ENCODE results near the gene RFC4.
"Not testable (repeated sequence)": the region's sequence is repeated elsewhere in the genome, so short reads cannot be mapped to it uniquely, and the experiment has no call there.

The RFC4 gene

GRCh38 chr3:186824430-186825139 lies 18.3 kb upstream of the RFC4 start:
- no peak for DNase-seq (ENCODE audit: low read depth in 2 of 2)

- no peak for DNase-seq (ENCODE audit: low read depth in 2 of 2)
Observed at GRCh38 chr3:186823386-186823785, 17.1 kb upstream of the RFC4 start.

GRCh38 chr3:186822388-186822759 lies 16.1 kb upstream of the RFC4 start:
- DNase-seq (ENCODE audit: low read depth in 2 of 2): not testable (repeated sequence)

- no peak for DNase-seq (ENCODE audit: low read depth in 2 of 2)
Observed at GRCh38 chr3:186821429-186822387, 15.4 kb upstream of the RFC4 start.

- no peak for DNase-seq (ENCODE audit: low read depth in 2 of 2)
Observed at GRCh38 chr3:186818956-186819355, 12.7 kb upstream of the RFC4 start.

- no peak for DNase-seq (ENCODE audit: low read depth in 2 of 2)
Observed at GRCh38 chr3:186818516-186818915, 12.2 kb upstream of the RFC4 start.

- no peak for DNase-seq (ENCODE audit: low read depth in 2 of 2)
Observed at GRCh38 chr3:186815435-186815834, 9.2 kb upstream of the RFC4 start.

GRCh38 chr3:186814100-186814499 lies 7.8 kb upstream of the RFC4 start:
- DNase-seq (ENCODE audit: low read depth in 2 of 2): no peak

- DNase-seq (ENCODE audit: low read depth in 2 of 2): not testable (repeated sequence)
Observed at GRCh38 chr3:186811313-186811712, 5.0 kb upstream of the RFC4 start.

GRCh38 chr3:186810336-186810996 lies 4.2 kb upstream of the RFC4 start:
- DNase-seq (ENCODE audit: low read depth in 2 of 2): no peak

GRCh38 chr3:186807231-186807630 lies 949 bp upstream of the RFC4 start:
- no peak for DNase-seq (ENCODE audit: low read depth in 2 of 2)

GRCh38 chr3:186803447-186803846 lies 2.8 kb downstream of the RFC4 start:
- not testable (repeated sequence) for DNase-seq (ENCODE audit: low read depth in 2 of 2)

GRCh38 chr3:186802701-186803100 lies 3.6 kb downstream of the RFC4 start:
- DNase-seq (ENCODE audit: low read depth in 2 of 2): no peak

- DNase-seq (ENCODE audit: low read depth in 2 of 2): no peak
Observed at GRCh38 chr3:186800285-186800684, 6.0 kb downstream of the RFC4 start.

GRCh38 chr3:186798239-186798874 lies 7.9 kb downstream of the RFC4 start:
- no peak for DNase-seq (ENCODE audit: low read depth in 2 of 2)

- DNase-seq (ENCODE audit: low read depth in 2 of 2): no peak
Observed at GRCh38 chr3:186790261-186790981, 15.9 kb downstream of the RFC4 start.

- no peak for DNase-seq (ENCODE audit: low read depth in 2 of 2)
Observed at GRCh38 chr3:186789554-186790260, 16.6 kb downstream of the RFC4 start.

- DNase-seq (ENCODE audit: low read depth in 2 of 2): no peak
Observed at GRCh38 chr3:186788482-186789370, 17.6 kb downstream of the RFC4 start.

GRCh38 chr3:186787642-186788481 lies 18.4 kb downstream of the RFC4 start:
- no peak for DNase-seq (ENCODE audit: low read depth in 2 of 2)

Measured in stimulated activated CD8-positive, alpha-beta memory T cell treated with anti-CD3 and anti-CD28 coated beads, Interleukin-7, amount 100 ng/mL, for 4 hours (primary cell).